Measurements from ENCODE around the gene DIS3. TPM values are rescaled to one million over a fixed set of nuclear protein-coding genes. Genes with fewer than 3 reads are reported as not detected.
"Not testable (repeated sequence)": the region's sequence is repeated elsewhere in the genome, so short reads cannot be mapped to it uniquely, and the experiment has no call there.

DIS3 gene
- total and polyA plus RNA-seq, 2 donors (not counting 1 experiment from before 2014, with no cell fraction given), result 31.9 to 41.4 TPM

- Histone ChIP-seq H3K9me3 (ENCODE audit: control insufficient read depth, insufficient read depth, low read depth, low read length) (no peaks in the 10 kb centered on the region), H3K36me3 (ENCODE audit: control insufficient read depth, insufficient read depth, low read length) (no peaks in the 10 kb centered on the region), H3K27ac (ENCODE audit: insufficient read depth, low read length) (peak overlapping the region; percentile 51), H4K20me1 (ENCODE audit: control insufficient read depth, extremely low read depth, insufficient read depth, low read length) (no peaks in the 10 kb centered on the region), H3K4me3 (replicated peaks in 1 of 4; ENCODE audit: control extremely low read depth in 1 of 4, insufficient read depth in 1 of 4, low read depth in 3 of 4, low read length in 4 of 4) (peak overlapping the region; percentile 61 to 91 (median 74)), H2AFZ (ENCODE audit: low read length) (peak overlapping the region; percentile 88), H3K4me1 (ENCODE audit: control insufficient read depth, extremely low read depth, insufficient read depth, low read length) (no peaks in the 10 kb centered on the region), H3K27me3 (ENCODE audit: control insufficient read depth, insufficient read depth, low read length) (no peaks in the 10 kb centered on the region), H3K79me2 (ENCODE audit: control insufficient read depth, insufficient read depth, low read length) (peaks cover 64% of the 10 kb centered on the region), H3K9ac (ENCODE audit: insufficient read depth, low read length) (peak overlapping the region; percentile 29), H3K4me2 (ENCODE audit: extremely low read depth, insufficient read depth, low read length) (peak overlapping the region; percentile 94)
- no peak for TF ChIP-seq EZH2 (IDR thresholded peaks at IDR 0.05; ENCODE audit: low read length, missing control alignments)
- TF ChIP-seq CTCF (conservative IDR thresholded peaks at IDR 0.05 in 1 of 2, IDR thresholded peaks at IDR 0.05 in 1 of 2; ENCODE audit: low read depth in 1 of 2, low read length in 2 of 2), result no peak
- DNase-seq (ENCODE audit: low read depth in 2 of 2), result peak in 1 of 2 donors; percentile 2
These were observed 53.5 kb downstream of the DIS3 start for GRCh38 chr13:72728290-72728605.

- Histone ChIP-seq H3K36me3 (ENCODE audit: control insufficient read depth, insufficient read depth, low read length) (no peaks in the 10 kb centered on the region), H4K20me1 (ENCODE audit: control insufficient read depth, extremely low read depth, insufficient read depth, low read length) (no peaks in the 10 kb centered on the region), H3K4me2 (ENCODE audit: extremely low read depth, insufficient read depth, low read length) (peak within 1 kb of the TSS; percentile 96), H3K4me3 (replicated peaks in 1 of 4; ENCODE audit: control extremely low read depth in 1 of 4, insufficient read depth in 1 of 4, low read depth in 3 of 4, low read length in 4 of 4) (peak within 1 kb of the TSS; percentile 74 to 91 (median 86)), H2AFZ (ENCODE audit: low read length) (peak within 1 kb of the TSS; percentile 88), H3K4me1 (ENCODE audit: control insufficient read depth, extremely low read depth, insufficient read depth, low read length) (no peaks in the 10 kb centered on the region), H3K79me2 (ENCODE audit: control insufficient read depth, insufficient read depth, low read length) (peaks cover 67% of the 10 kb centered on the region), H3K27ac (ENCODE audit: insufficient read depth, low read length) (peak within 1 kb of the TSS; percentile 69), H3K27me3 (ENCODE audit: control insufficient read depth, insufficient read depth, low read length) (no peaks in the 10 kb centered on the region), H3K9me3 (ENCODE audit: control insufficient read depth, insufficient read depth, low read depth, low read length) (no peaks in the 10 kb centered on the region), H3K9ac (ENCODE audit: insufficient read depth, low read length) (peak within 1 kb of the TSS; percentile 63)
- no peak for TF ChIP-seq CTCF (conservative IDR thresholded peaks at IDR 0.05 in 1 of 2, IDR thresholded peaks at IDR 0.05 in 1 of 2; ENCODE audit: low read depth in 1 of 2, low read length in 2 of 2)
- peak; percentile 98 for DNase-seq (ENCODE audit: low read depth in 2 of 2)
These were observed 54.0 kb downstream of the DIS3 start, which contains the start of the genes BORA and MZT1 for GRCh38 chr13:72727417-72728289. BORA (plus strand) TSS chr13:72727923; CDS start chr13:72728941, 1,018 bp downstream. MZT1 (minus strand) TSS chr13:72727629; CDS start chr13:72727602, 27 bp downstream.

GRCh38 chr13:72726726-72727416, 54.8 kb downstream of the DIS3 start:
- H3K4me2 ChIP-seq (ENCODE audit: extremely low read depth, insufficient read depth, low read length), result peak overlapping the region; percentile 96
- no peaks in the 10 kb centered on the region for H3K36me3 ChIP-seq (ENCODE audit: control insufficient read depth, insufficient read depth, low read length)
- no peak for TF ChIP-seq CTCF (conservative IDR thresholded peaks at IDR 0.05 in 1 of 2, IDR thresholded peaks at IDR 0.05 in 1 of 2; ENCODE audit: low read depth in 1 of 2, low read length in 2 of 2)
- no peak for TF ChIP-seq EZH2 (IDR thresholded peaks at IDR 0.05; ENCODE audit: low read length, missing control alignments)
- peaks cover 74% of the 10 kb centered on the region for H3K79me2 ChIP-seq (ENCODE audit: control insufficient read depth, insufficient read depth, low read length)
- peak overlapping the region; percentile 63 for H3K9ac ChIP-seq (ENCODE audit: insufficient read depth, low read length)
- H2AFZ ChIP-seq (ENCODE audit: low read length), result peak overlapping the region; percentile 87
- H3K9me3 ChIP-seq (ENCODE audit: control insufficient read depth, insufficient read depth, low read depth, low read length), result no peaks in the 10 kb centered on the region
- no peaks in the 10 kb centered on the region for H4K20me1 ChIP-seq (ENCODE audit: control insufficient read depth, extremely low read depth, insufficient read depth, low read length)
- peak overlapping the region; percentile 74 to 91 (median 86) for H3K4me3 ChIP-seq (replicated peaks in 1 of 4; ENCODE audit: control extremely low read depth in 1 of 4, insufficient read depth in 1 of 4, low read depth in 3 of 4, low read length in 4 of 4)
- H3K4me1 ChIP-seq (ENCODE audit: control insufficient read depth, extremely low read depth, insufficient read depth, low read length), result no peaks in the 10 kb centered on the region
- peak overlapping the region; percentile 69 for H3K27ac ChIP-seq (ENCODE audit: insufficient read depth, low read length)
- peak; percentile 5 to 24 for DNase-seq (ENCODE audit: low read depth in 2 of 2)
- no peaks in the 10 kb centered on the region for H3K27me3 ChIP-seq (ENCODE audit: control insufficient read depth, insufficient read depth, low read length)

GRCh38 chr13:72726185-72726584, 55.5 kb downstream of the DIS3 start:
- H4K20me1 ChIP-seq (ENCODE audit: control insufficient read depth, extremely low read depth, insufficient read depth, low read length); H3K9ac ChIP-seq (ENCODE audit: insufficient read depth, low read length); DNase-seq (ENCODE audit: low read depth in 2 of 2); H3K27ac ChIP-seq (ENCODE audit: insufficient read depth, low read length); H3K4me1 ChIP-seq (ENCODE audit: control insufficient read depth, extremely low read depth, insufficient read depth, low read length); H2AFZ ChIP-seq (ENCODE audit: low read length); H3K9me3 ChIP-seq (ENCODE audit: control insufficient read depth, insufficient read depth, low read depth, low read length); H3K27me3 ChIP-seq (ENCODE audit: control insufficient read depth, insufficient read depth, low read length); H3K36me3 ChIP-seq (ENCODE audit: control insufficient read depth, insufficient read depth, low read length): not testable (repeated sequence)
- Histone ChIP-seq H3K4me3 (replicated peaks in 1 of 4; ENCODE audit: control extremely low read depth in 1 of 4, insufficient read depth in 1 of 4, low read depth in 3 of 4, low read length in 4 of 4) (peak overlapping the region; percentile 27 to 91 (median 82)), H3K4me2 (ENCODE audit: extremely low read depth, insufficient read depth, low read length) (peak overlapping the region; percentile 96), H3K79me2 (ENCODE audit: control insufficient read depth, insufficient read depth, low read length) (peaks cover 81% of the 10 kb centered on the region)
